Inflammatory macrophage treated with lipopolysaccharide for 4 hours (primary cell): ENCODE measurements around the gene PGGT1B.

Source experiments
- DNase-seq: peaks from one replicate; pipeline ENCODE4 v3.0.0-alpha.2; 2020

PGGT1B gene

DNA sequence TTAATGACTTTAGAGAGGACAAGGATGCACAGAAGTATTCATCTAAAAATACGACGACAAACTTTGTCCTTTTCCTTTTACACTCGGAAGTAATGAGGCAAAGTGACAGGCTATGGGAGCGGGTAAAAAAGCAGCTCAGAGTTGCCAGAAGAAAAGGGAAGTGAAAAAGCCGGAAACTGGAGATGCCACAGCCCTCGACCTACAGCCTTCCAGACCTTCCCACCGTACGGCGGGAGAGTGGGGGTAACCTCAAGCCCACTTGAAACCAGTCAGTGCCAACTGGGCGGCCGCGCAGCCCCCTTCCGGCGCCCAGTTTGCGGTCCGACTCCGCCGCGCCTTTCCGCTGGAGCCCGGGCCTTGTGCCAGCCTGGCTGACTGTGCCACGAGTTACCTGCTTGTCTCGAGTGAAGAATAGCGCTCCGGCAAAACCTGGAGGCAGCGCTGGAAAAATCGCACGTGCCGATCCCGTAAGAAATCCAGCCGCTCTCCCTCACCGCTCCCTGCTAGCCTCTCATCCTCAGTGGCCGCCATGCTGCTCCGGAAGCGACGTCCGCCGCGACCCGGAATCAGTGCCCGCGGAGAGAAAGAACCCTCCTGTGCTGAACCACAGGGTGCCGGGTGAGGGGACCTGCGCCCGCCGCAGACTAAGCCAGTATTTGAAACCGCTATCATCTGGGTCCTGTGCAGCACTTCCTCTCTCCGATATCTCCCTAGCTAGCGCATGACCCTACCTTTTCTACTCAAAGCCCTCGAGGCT, at the start of gene PGGT1B:
PGGT1B (minus strand) TSS at position 557 of the 757 bp plus-strand sequence; CDS start at position 531, 26 bp downstream.
- DNase-seq: peak; percentile 79

GRCh38 chr5:115309751-115310370, 47.2 kb upstream of the PGGT1B start:
- peak; percentile 60 for DNase-seq

DNA sequence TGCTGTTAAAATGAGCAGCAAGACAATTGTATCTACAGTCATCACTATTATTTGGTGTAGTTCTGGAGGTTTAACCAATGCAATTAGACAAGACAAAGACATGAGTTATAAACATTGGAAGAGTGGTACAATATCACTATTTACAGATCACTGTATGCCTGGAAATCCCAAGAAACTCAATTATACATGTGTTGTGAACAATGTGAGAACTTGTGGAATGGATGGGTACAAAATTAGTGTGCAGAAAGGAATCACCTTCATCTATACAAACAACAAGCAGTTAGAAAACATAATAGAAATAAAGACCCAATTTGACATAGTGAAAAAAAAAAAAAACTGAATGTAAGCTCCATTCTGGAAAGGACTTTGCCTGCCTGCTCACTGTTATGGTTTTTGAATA, 46.1 kb upstream of the PGGT1B start:
- DNase-seq: no peak

- DNase-seq: no peak
These were observed 43.4 kb upstream of the PGGT1B start for GRCh38 chr5:115306011-115306536.

DNA sequence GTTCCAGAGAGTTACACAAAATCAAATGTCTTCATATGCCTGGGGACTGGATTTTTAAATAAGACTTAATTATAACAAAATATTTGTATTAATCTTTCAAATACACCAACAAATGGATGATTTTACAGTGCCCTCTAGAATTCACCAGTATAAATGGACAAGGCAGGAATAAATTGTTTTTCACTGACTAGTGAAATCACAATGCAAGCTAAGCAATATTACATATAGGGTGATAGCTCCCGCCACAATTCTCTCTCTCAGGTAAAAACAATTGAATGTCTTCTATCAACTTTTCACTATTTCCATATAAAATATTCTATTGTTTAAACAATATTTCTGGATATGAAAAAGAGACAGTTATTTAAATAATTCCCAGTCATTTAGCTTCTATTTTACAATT, 41.8 kb upstream of the PGGT1B start:
- no peak for DNase-seq

GRCh38 chr5:115298811-115299210, 36.1 kb upstream of the PGGT1B start:
- no peak for DNase-seq

- no peak for DNase-seq
These were observed 34.4 kb upstream of the PGGT1B start for GRCh38 chr5:115297031-115297430.

- peak; percentile 72 for DNase-seq
These were observed 33.7 kb upstream of the PGGT1B start, which contains the start of gene CCDC112 for GRCh38 chr5:115296124-115297022. CCDC112 (minus strand) TSS chr5:115296654; CDS start chr5:115296543, 111 bp downstream.

DNA sequence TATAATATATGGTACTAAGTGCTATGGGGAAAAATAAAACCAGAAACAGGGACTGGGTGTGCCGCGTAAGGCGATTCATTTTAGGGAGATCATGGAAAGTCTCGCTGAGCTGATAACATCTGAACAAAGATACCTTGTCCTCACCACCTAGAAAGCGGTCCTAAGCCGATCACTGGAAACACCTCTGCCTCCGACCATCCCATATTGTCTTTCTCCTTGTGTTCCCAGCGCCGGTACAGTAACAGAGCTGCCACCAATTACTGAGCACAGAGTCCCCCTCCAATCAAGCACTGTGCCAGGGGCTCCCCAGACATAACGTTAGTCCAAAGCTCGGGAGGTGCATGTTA, 33.1 kb upstream of the PGGT1B start:
- DNase-seq: no peak

DNA sequence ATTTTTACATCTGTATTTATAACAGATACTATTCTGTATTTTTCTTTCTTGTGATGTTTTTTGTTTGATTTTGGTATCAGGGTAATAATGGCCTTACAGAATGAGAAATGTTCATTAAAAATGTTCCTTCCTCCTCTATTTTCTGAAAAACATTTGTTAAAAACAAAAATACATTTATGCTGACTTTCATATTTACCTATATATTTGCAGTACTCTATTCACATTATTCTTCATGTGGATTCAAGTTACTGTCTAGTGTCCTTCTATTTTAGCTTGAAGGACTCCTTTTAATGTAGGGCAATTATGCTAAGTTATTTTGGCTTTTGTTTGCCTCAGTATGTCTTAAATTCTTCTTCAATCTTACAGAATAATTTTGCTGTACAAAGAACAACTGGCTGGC, 28.7 kb upstream of the PGGT1B start:
- no peak for DNase-seq

DNA sequence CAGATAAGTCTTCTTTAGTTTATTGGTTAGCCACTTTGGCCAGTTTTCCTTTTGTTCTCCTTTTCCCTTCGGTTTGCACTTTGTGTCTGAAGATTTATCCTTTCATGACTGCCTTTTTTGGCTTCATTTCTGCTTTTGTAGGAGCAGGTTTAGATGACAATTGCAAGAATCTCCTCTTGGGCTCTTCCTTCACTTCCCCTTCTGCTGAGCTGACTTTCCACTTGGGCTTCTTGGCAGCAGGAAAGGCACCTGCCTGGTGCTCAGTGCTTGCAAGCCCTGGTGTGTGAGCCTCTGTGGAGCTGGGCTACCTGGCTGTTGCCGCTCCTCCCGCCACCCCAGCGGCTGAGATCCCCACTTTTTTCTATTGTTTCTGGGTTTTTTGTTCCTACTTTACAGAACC, 26.4 kb upstream of the PGGT1B start:
- DNase-seq: peak; percentile 48

GRCh38 chr5:115284021-115284420, 21.3 kb upstream of the PGGT1B start:
- DNase-seq: no peak

- no peak for DNase-seq
These were observed 19.5 kb upstream of the PGGT1B start for GRCh38 chr5:115282131-115282530.

DNA sequence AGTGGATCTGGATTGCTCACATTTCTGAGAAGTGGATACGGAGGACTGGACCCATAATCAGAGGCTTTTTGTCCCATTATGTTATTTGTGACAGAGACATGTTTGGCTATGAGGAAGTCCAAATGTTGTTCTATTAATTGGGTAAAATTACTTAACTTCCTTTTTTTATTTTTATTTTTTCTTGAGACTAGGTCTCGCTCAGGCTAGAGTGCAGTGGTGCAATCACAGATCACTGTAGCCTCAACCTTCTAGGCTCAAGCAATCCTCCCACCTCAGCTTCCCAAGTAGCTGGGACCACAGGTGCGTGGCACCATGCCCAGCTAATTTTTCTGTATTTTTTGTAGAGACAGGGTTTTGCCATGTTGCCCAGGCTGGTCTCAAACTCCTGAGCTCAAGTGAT, 11.9 kb upstream of the PGGT1B start:
- peak; percentile 69 for DNase-seq

- no peak for DNase-seq
These were observed 9.8 kb upstream of the PGGT1B start for GRCh38 chr5:115272297-115272958.

DNA sequence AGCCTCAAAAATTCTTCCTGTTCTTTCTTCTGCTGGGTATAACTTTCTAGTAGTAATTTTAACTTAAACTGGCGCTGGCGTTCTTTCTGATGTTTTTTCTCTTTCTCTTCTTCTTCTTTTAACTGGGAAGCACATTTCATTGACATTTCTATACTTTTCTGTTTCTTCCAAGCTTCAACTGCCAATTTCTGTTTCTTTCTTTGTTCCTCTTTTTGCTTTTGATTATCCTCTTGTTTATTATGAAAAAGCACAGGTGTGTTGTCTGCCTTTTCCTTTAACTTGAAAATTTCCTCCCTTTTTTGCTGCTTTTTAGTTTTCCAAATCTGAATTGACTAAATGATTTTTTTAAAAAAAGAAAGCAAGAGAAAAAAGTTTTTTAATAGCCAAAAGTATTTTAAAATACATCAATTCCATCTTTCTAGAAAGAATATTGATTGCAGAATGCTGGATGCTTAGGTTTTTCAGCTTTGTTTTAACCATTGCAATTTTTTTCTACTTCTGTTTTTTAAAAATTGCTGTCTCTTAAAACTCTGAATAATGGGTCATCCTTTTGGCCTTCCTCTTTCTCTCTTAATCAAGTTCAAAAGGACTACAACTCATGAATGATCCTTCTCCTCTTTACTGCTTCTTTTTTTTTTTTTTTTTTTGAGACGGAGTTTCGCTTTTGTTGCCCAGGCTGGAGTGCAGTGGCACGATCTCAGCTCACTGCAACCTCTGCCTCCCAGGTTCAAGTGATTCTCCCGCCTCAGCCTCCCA, 8.8 kb upstream of the PGGT1B start:
- DNase-seq: peak; percentile 85

DNA sequence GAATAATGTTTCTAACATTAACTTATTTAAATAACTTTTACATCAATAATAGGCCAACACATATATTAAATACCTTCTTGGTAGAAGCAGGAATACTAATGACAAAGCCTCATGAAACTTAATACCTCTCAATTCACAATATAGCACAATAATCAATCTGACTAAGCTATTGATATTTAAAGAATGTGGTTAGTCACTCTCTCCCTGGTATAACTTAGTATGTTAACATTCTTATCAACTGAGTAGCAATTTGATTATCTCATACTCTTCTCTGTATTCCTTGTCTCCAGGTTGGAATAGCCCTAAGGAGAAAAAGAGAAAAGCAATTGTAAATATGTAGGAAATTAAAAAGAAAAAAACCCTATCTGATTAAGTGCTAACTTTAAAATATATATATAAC, 4.9 kb upstream of the PGGT1B start:
- no peak for DNase-seq

- no peak for DNase-seq
These were observed 2.5 kb upstream of the PGGT1B start for GRCh38 chr5:115265220-115265619.

DNA sequence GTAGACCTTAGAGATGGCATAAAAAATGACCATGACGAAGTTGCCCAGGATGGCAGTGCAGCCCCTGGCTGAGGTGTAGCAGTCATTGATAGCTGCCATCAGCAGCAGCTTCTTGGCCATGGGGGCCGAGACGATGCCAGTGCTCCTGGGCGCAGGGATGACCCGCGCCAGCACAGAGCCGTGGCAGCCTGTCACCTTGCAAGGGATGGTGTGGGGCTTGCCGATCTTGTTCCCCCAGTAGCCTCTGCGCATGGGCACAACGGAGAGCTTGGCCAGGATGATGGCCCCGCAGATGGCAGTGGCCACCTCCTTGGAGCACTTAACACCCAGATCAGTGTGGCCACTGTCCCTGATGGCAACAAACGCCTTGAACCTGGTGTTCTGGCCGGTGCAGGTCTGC, 2.1 kb upstream of the PGGT1B start:
- DNase-seq: no peak

GRCh38 chr5:115263078-115263380, 352 bp upstream of the PGGT1B start:
- DNase-seq: no peak

- DNase-seq: no peak
These were observed 711 bp downstream of the PGGT1B start for GRCh38 chr5:115262011-115262320.

GRCh38 chr5:115260248-115260647, 2.4 kb downstream of the PGGT1B start:
- no peak for DNase-seq
